ENCODE data around the gene OLFM4.

Gene OLFM4

GRCh38 chr13:52984881-52985363 is 43.7 kb upstream of the OLFM4 start:
- H3K4me1 ChIP-seq (ENCODE audit: control insufficient read depth, insufficient read depth, low read length) = no peaks in the 10 kb centered on the region
- H3K9me3 ChIP-seq (ENCODE audit: control insufficient read depth, insufficient read depth, low read depth, low read length) = no peaks in the 10 kb centered on the region
- ChIA-PET CTCF (interaction anchor here (0.6 kb wide), 1 partner anchor 17 kb away, joined by 4 read pairs; no protein-coding TSS in a partner anchor), POLR2A (no interaction called here)
- no peak overlapping the region for H3K27ac ChIP-seq (ENCODE audit: extremely low read depth, low read depth, low read length)
- no peak overlapping the region for H3K4me3 ChIP-seq (ENCODE audit: low read depth, low read length)
- no peak for TF ChIP-seq ZNF112 (tag by site-specific recombination; IDR thresholded peaks at IDR 0.05)
- TF ChIP-seq REST (tag by site-specific recombination; IDR thresholded peaks at IDR 0.05) = no peak
- no peak for TF ChIP-seq ZNF654 (tag by site-specific recombination; IDR thresholded peaks at IDR 0.05; ENCODE audit: low read depth)
- TF ChIP-seq SP3 (tag by site-specific recombination; IDR thresholded peaks at IDR 0.05) = no peak
- no peak for TF ChIP-seq KLF8 (tag by site-specific recombination; IDR thresholded peaks at IDR 0.05)
- no peak for TF ChIP-seq ZNF2 (tag by site-specific recombination; IDR thresholded peaks at IDR 0.05)
- no peaks in the 10 kb centered on the region for H3K36me3 ChIP-seq (ENCODE audit: control insufficient read depth in 2 of 2, insufficient read depth in 1 of 2, low read length in 2 of 2)

GRCh38 chr13:52991344-52992020 is 37.1 kb upstream of the OLFM4 start:
- H3K27ac ChIP-seq (ENCODE audit: extremely low read depth, low read depth, low read length) = no peak overlapping the region
- H3K9me3 ChIP-seq (ENCODE audit: control insufficient read depth, insufficient read depth, low read depth, low read length) = no peaks in the 10 kb centered on the region
- no peaks in the 10 kb centered on the region for H3K4me1 ChIP-seq (ENCODE audit: control insufficient read depth, insufficient read depth, low read length)
- ChIA-PET CTCF (interaction anchor here (1.2 kb wide), 1 partner anchor 23 kb away, joined by 4 read pairs; no protein-coding TSS in a partner anchor), POLR2A (no interaction called here)
- H3K36me3 ChIP-seq (ENCODE audit: control insufficient read depth in 2 of 2, insufficient read depth in 1 of 2, low read length in 2 of 2) = no peaks in the 10 kb centered on the region
- no peak for TF ChIP-seq ZNF548 (tag by site-specific recombination; IDR thresholded peaks at IDR 0.05)
- TF ChIP-seq ZNF23 (tag by site-specific recombination; IDR thresholded peaks at IDR 0.05; ENCODE audit: borderline replicate concordance) = no peak
- TF ChIP-seq ZNF16 (tag by site-specific recombination; IDR thresholded peaks at IDR 0.05; ENCODE audit: low read depth) = no peak
- H3K4me3 ChIP-seq (ENCODE audit: low read depth, low read length) = no peak overlapping the region

GRCh38 chr13:52992110-52992509 is 36.5 kb upstream of the OLFM4 start:
- TF ChIP-seq ZNF488 (tag by site-specific recombination; IDR thresholded peaks at IDR 0.05) = no peak
- no peak for TF ChIP-seq ZNF843 (tag by site-specific recombination; IDR thresholded peaks at IDR 0.05)
- no peak for TF ChIP-seq ZNF830 (tag by site-specific recombination; IDR thresholded peaks at IDR 0.05; ENCODE audit: low read depth)
- no peak for TF ChIP-seq ZFP41 (tag by site-specific recombination; IDR thresholded peaks at IDR 0.05; ENCODE audit: borderline replicate concordance)
- no peak for TF ChIP-seq ZEB2 (tag by site-specific recombination; IDR thresholded peaks at IDR 0.05)
- no peak for TF ChIP-seq ZNF169 (tag by site-specific recombination; IDR thresholded peaks at IDR 0.05)
- TF ChIP-seq ZNF133 (tag by site-specific recombination; IDR thresholded peaks at IDR 0.05) = no peak
- no peak for TF ChIP-seq ZNF37A (tag by site-specific recombination; IDR thresholded peaks at IDR 0.05)
- TF ChIP-seq ZFP37 (tag by site-specific recombination; IDR thresholded peaks at IDR 0.05) = no peak
- no peak for TF ChIP-seq SP2 (tag by site-specific recombination; IDR thresholded peaks at IDR 0.05)
- no peak for TF ChIP-seq ZBTB48 (tag by site-specific recombination; IDR thresholded peaks at IDR 0.05)
- no peak for TF ChIP-seq KLF7 (tag by site-specific recombination; IDR thresholded peaks at IDR 0.05; ENCODE audit: borderline replicate concordance)
- TF ChIP-seq YY2 (tag by site-specific recombination; IDR thresholded peaks at IDR 0.05) = no peak
- no peak for TF ChIP-seq ZNF837 (tag by site-specific recombination; IDR thresholded peaks at IDR 0.05)
- TF ChIP-seq ZSCAN18 (tag by site-specific recombination; IDR thresholded peaks at IDR 0.05) = no peak
- Histone ChIP-seq H3K9me3 (ENCODE audit: control insufficient read depth, insufficient read depth, low read depth, low read length) (no peaks in the 10 kb centered on the region), H3K4me3 (ENCODE audit: low read depth, low read length) (no peak overlapping the region), H3K27ac (ENCODE audit: extremely low read depth, low read depth, low read length) (no peak overlapping the region), H3K36me3 (ENCODE audit: control insufficient read depth in 2 of 2, insufficient read depth in 1 of 2, low read length in 2 of 2) (no peaks in the 10 kb centered on the region), H3K4me1 (ENCODE audit: control insufficient read depth, insufficient read depth, low read length) (no peaks in the 10 kb centered on the region)
- POLR2A ChIA-PET = no interaction called here
- CTCF ChIA-PET = interaction anchor here (1.2 kb wide), 1 partner anchor 24 kb away, joined by 4 read pairs; no protein-coding TSS in a partner anchor

Data from HEK293 (cell line).